ENCODE measurements around the gene WDR45.

DNA sequence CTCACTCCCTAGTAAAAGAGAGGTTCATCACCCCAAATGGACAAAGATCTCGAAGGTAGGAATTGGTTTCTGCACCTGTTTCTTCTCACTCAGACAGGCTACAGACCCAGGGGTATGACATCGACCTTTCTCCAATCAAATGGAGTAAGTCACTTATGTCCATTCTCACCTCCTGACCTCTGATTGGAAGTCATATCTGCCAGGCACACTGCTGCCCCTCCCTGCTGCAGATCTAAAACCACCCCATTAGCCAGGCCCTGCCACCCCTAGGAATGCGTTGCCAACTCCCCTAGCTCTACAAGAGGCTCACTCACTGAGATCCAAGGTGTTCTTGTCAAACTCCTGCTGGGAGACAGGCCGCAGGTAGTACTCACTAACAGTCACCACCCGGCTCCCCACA is 37.0 kb upstream of the WDR45 start:
- TF ChIP-seq SNAI2 (CRISPR knock-in tag; IDR thresholded peaks at IDR 0.05) (no peak), GLIS3 (CRISPR knock-in tag; IDR thresholded peaks at IDR 0.05) (no peak), PPARA (CRISPR knock-in tag; IDR thresholded peaks at IDR 0.05; ENCODE audit: borderline replicate concordance) (no peak), ISL1 (CRISPR knock-in tag; IDR thresholded peaks at IDR 0.05) (no peak), BACH2 (CRISPR knock-in tag; IDR thresholded peaks at IDR 0.05; ENCODE audit: borderline replicate concordance) (no peak), ZNF8 (CRISPR knock-in tag; IDR thresholded peaks at IDR 0.05) (no peak), ESRRG (CRISPR knock-in tag; IDR thresholded peaks at IDR 0.05) (no peak), CSDC2 (CRISPR knock-in tag; IDR thresholded peaks at IDR 0.05) (no peak)
- TF ChIP-seq, protein P1, sequence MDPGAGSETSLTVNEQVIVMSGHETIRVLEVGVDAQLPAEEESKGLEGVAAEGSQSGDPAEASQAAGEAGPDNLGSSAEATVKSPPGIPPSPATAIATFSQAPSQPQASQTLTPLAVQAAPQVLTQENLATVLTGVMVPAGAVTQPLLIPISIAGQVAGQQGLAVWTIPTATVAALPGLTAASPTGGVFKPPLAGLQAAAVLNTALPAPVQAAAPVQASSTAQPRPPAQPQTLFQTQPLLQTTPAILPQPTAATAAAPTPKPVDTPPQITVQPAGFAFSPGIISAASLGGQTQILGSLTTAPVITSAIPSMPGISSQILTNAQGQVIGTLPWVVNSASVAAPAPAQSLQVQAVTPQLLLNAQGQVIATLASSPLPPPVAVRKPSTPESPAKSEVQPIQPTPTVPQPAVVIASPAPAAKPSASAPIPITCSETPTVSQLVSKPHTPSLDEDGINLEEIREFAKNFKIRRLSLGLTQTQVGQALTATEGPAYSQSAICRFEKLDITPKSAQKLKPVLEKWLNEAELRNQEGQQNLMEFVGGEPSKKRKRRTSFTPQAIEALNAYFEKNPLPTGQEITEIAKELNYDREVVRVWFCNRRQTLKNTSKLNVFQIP (CRISPR knock-in tag; IDR thresholded peaks at IDR 0.05; ENCODE audit: borderline replicate concordance, low read depth): no peak
- TF ChIP-seq, protein P2, sequence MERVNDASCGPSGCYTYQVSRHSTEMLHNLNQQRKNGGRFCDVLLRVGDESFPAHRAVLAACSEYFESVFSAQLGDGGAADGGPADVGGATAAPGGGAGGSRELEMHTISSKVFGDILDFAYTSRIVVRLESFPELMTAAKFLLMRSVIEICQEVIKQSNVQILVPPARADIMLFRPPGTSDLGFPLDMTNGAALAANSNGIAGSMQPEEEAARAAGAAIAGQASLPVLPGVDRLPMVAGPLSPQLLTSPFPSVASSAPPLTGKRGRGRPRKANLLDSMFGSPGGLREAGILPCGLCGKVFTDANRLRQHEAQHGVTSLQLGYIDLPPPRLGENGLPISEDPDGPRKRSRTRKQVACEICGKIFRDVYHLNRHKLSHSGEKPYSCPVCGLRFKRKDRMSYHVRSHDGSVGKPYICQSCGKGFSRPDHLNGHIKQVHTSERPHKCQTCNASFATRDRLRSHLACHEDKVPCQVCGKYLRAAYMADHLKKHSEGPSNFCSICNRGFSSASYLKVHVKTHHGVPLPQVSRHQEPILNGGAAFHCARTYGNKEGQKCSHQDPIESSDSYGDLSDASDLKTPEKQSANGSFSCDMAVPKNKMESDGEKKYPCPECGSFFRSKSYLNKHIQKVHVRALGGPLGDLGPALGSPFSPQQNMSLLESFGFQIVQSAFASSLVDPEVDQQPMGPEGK (CRISPR knock-in tag; IDR thresholded peaks at IDR 0.05; ENCODE audit: borderline replicate concordance): no peak

All from SK-N-SH treated with all-trans-retinoic acid at 6 μM for 48 hours (cell line).